Measurements from ENCODE around the gene CPAMD8.

The CPAMD8 gene

DNA sequence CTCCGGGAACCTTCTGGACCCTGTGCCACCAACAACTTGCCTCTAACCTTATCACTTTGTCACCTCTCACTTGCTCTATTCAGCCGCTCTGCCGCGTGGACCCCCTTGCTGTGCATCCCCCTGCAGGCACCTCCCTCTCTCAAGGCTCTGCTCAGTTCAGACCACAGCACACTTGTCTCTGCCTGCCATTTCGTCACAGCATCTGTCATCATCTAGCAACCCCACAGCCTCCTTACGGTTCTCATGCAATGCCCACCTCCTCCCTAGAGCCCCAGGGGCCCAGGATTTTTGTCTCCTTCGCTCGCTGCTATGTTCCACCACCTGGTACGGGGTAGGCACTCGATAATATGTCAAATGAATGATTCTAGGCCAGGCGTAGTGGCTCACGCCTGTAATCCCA, 43.8 kb upstream of the CPAMD8 start:
- TF ChIP-seq, protein P1, sequence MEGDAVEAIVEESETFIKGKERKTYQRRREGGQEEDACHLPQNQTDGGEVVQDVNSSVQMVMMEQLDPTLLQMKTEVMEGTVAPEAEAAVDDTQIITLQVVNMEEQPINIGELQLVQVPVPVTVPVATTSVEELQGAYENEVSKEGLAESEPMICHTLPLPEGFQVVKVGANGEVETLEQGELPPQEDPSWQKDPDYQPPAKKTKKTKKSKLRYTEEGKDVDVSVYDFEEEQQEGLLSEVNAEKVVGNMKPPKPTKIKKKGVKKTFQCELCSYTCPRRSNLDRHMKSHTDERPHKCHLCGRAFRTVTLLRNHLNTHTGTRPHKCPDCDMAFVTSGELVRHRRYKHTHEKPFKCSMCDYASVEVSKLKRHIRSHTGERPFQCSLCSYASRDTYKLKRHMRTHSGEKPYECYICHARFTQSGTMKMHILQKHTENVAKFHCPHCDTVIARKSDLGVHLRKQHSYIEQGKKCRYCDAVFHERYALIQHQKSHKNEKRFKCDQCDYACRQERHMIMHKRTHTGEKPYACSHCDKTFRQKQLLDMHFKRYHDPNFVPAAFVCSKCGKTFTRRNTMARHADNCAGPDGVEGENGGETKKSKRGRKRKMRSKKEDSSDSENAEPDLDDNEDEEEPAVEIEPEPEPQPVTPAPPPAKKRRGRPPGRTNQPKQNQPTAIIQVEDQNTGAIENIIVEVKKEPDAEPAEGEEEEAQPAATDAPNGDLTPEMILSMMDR (IDR thresholded peaks at IDR 0.05; ENCODE audit: insufficient read depth, low read depth, low read length, missing control alignments) = no peak
- H3K4me3 ChIP-seq (ENCODE audit: low read depth, low read length) = no peak overlapping the region
- no peak for DNase-seq (ENCODE audit: low read depth)

DNA sequence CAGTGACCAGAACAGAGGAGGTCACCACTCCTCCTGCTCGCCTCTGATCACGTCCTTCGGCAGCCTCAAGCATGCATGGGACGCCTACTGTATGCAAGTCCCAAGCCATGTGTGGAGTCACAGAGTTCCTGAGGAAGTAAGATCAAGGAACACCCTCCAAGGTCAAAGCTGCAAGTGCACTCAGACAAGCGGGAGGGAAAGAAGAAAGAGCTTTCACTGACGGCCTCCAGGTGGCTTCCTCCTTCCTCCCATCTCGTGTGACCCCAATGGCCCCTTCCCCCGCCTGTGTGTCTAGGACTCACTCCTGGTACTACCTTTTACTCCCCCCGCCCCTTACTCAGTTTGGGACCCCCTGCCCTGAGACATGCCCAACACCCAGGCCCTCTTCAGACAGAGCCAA, 42.6 kb upstream of the CPAMD8 start:
- no peak overlapping the region for H3K4me3 ChIP-seq (ENCODE audit: low read depth, low read length)
- no peak for DNase-seq (ENCODE audit: low read depth)
- TF ChIP-seq, protein P1 (IDR thresholded peaks at IDR 0.05; ENCODE audit: insufficient read depth, low read depth, low read length, missing control alignments) = no peak

GRCh38 chr19:17063428-17063827, 36.8 kb upstream of the CPAMD8 start:
- TF ChIP-seq, protein P1 (IDR thresholded peaks at IDR 0.05; ENCODE audit: insufficient read depth, low read depth, low read length, missing control alignments) = no peak
- no peak for DNase-seq (ENCODE audit: low read depth)
- H3K4me3 ChIP-seq (ENCODE audit: low read depth, low read length) = no peak overlapping the region

DNA sequence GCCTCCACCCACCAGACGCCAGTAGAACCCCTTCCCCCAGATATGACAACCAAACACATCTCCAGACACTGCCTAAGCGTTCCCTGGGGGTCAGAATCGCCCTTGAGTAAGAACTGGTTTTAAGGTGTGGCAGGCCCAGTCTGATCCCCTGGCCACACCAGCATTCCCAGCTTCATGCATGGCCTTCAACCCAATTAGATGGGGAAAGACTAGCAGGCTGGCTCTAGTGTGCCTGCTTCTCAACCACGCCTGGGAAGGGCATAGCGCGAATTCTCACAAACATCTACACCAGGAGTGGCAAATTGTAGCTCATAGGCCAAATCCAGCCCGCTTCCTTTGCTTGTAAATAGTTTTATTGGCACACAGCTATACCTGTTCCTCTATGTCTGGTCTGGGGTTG, 35.1 kb upstream of the CPAMD8 start:
- TF ChIP-seq, protein P1 (IDR thresholded peaks at IDR 0.05; ENCODE audit: insufficient read depth, low read depth, low read length, missing control alignments) = no peak
- DNase-seq (ENCODE audit: low read depth) = no peak
- no peak overlapping the region for H3K4me3 ChIP-seq (ENCODE audit: low read depth, low read length)

GRCh38 chr19:17061205-17061604, 34.6 kb upstream of the CPAMD8 start:
- no peak overlapping the region for H3K4me3 ChIP-seq (ENCODE audit: low read depth, low read length)
- TF ChIP-seq, protein P1 (IDR thresholded peaks at IDR 0.05; ENCODE audit: insufficient read depth, low read depth, low read length, missing control alignments) = no peak

DNA sequence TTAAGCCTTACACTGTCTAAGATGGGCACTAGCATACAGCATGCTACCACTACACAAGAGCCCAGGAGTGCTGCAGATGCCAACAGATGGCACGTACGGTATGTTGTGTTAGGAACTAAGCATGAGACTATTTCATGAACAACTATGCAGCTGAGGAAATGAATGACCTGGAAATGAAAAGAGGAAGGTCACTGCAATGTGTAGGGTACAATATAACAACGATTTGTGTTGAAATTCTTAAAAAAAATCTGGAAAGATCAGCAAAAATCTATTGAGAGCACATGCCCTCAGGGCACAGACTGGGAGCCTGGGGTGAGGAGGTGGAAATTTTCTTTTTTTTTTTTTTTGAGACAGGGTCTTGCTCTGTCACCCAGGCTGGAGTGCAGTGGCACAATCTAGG, 34.2 kb upstream of the CPAMD8 start:
- no peak overlapping the region for H3K4me3 ChIP-seq (ENCODE audit: low read depth, low read length)
- TF ChIP-seq, protein P1 (IDR thresholded peaks at IDR 0.05; ENCODE audit: insufficient read depth, low read depth, low read length, missing control alignments) = no peak
- no peak for DNase-seq (ENCODE audit: low read depth)

More at GRCh38 chr19:17061205-17061604, 34.6 kb upstream of the CPAMD8 start:
- no peak for DNase-seq (ENCODE audit: low read depth)

DNA sequence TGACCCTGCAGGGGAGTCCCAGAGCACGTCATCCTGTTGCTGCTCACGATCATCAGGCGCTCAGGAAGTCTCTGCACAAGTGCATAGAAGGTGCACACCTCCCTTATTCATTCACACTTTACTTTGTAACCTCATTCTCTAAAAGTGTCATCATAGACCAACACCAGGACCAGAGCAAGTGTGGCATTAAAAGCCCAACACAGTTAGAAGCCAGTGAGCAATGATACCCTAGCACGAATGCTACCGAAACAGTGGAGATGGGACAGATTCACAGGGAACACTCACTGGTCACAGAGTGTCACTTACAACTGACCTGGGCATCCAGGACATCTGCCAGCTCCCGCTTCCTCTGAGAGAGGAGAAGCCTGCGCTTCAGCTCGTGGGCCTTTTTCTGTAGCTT, 31.6 kb upstream of the CPAMD8 start:
- no peak for DNase-seq (ENCODE audit: low read depth)
- no peak overlapping the region for H3K4me3 ChIP-seq (ENCODE audit: low read depth, low read length)
- TF ChIP-seq, protein P1 (IDR thresholded peaks at IDR 0.05; ENCODE audit: insufficient read depth, low read depth, low read length, missing control alignments) = no peak

Measured in GM12865 (cell line).